Ishikawa (cell line): ENCODE data around the gene PDE11A.

Experiments
- CEBPB ChIP-seq: IDR thresholded peaks from 2 replicates; pipeline ENCODE4 v1.6.1; 2012
- CREB1 ChIP-seq: IDR thresholded peaks from 2 replicates; pipeline ENCODE4 v1.6.1; 2012; ENCODE audit warnings: low read depth
- EGR1 ChIP-seq: IDR thresholded peaks from 2 replicates; pipeline ENCODE4 v1.6.1; 2012
- EP300 ChIP-seq: IDR thresholded peaks from 2 replicates; pipeline ENCODE4 v1.6.1; 2012; ENCODE audit warnings: borderline replicate concordance
- FOXM1 ChIP-seq: IDR thresholded peaks from 2 replicates; pipeline ENCODE4 v1.6.1; 2012; ENCODE audit warnings: low read depth, borderline replicate concordance
- MAX ChIP-seq: IDR thresholded peaks from 2 replicates; pipeline ENCODE4 v1.6.1; 2012
- NFIC ChIP-seq: IDR thresholded peaks from 2 replicates; pipeline ENCODE4 v1.6.1; 2012
- RAD21 ChIP-seq: IDR thresholded peaks from 2 replicates; pipeline ENCODE4 v1.6.1; 2012; ENCODE audit warnings: low read depth
- TAF1 ChIP-seq: IDR thresholded peaks from 2 replicates; pipeline ENCODE4 v1.6.1; 2012; ENCODE audit warnings: low read depth, mild to moderate bottlenecking
- TCF12 ChIP-seq: IDR thresholded peaks from 2 replicates; pipeline ENCODE4 v1.6.1; 2012; ENCODE audit warnings: low read depth
- TEAD4 ChIP-seq: IDR thresholded peaks from 2 replicates; pipeline ENCODE4 v1.6.1; 2012
- YY1 ChIP-seq: IDR thresholded peaks from 2 replicates; pipeline ENCODE4 v1.6.1; 2012; ENCODE audit warnings: low read depth
- ZBTB7A ChIP-seq: IDR thresholded peaks from 2 replicates; pipeline ENCODE4 v1.6.1; 2012; ENCODE audit warnings: low read depth
- TF ChIP-seq, protein P1 (sequence below): IDR thresholded peaks from 2 replicates; pipeline ENCODE4 v1.6.1; 2012
- TF ChIP-seq, protein P2 (sequence below): IDR thresholded peaks from 2 replicates; pipeline ENCODE4 v1.6.1; 2012; ENCODE audit warnings: low read depth, mild to moderate bottlenecking

PDE11A gene

DNA sequence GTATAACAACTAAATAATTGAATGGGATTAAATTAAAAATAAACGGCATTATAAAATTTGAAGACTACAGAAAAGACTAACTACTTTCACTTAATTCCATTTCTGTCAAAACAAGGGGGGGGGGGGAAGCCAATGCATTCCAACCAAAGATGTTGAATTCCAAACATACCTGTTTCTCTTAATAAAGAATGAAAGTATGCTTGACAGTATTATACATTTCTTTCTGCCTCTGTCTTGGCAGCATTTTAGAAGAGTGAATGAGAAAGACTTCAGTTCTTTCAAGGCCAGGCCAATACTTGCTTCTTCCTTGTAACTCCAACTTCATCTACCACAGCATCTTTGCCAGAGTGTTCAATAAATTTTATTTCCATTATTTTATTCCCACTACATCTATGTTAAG, 65.9 kb downstream of the PDE11A start:
- TF ChIP-seq FOXM1: no peak
- no peak for TF ChIP-seq NFIC
- peak; percentile 44; the same call in 1 of the 2 replicates for TF ChIP-seq TEAD4
- no peak for TF ChIP-seq MAX
- TF ChIP-seq YY1: no peak
- TF ChIP-seq, protein P1, sequence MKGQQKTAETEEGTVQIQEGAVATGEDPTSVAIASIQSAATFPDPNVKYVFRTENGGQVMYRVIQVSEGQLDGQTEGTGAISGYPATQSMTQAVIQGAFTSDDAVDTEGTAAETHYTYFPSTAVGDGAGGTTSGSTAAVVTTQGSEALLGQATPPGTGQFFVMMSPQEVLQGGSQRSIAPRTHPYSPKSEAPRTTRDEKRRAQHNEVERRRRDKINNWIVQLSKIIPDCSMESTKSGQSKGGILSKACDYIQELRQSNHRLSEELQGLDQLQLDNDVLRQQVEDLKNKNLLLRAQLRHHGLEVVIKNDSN: no peak
- TF ChIP-seq TAF1: no peak

DNA sequence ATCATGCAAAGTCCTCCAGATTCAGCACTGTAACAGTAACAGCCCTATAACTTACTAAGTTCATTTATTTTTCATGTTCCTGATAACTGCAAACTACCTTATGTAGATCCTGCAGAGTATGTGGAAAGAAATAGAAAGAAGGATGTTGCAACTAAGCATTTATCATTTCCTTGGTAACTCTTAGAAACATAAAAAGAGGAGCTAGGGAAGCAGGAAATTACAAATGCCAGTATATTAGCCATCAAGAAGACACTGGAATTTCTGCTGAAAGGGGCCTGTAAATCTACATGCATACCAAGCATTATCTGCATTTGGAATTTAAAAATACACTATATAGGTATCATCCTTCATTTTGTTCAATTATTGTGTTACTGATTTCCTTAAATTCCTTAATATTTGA, 66.8 kb downstream of the PDE11A start:
- TF ChIP-seq TCF12 (no peak), ZBTB7A (no peak), CREB1 (no peak), TAF1 (no peak), MAX (no peak), RAD21 (no peak), YY1 (no peak), FOXM1 (no peak), TEAD4 (no peak), EP300 (no peak), NFIC (no peak), CEBPB (no peak), EGR1 (no peak)
- TF ChIP-seq, protein P1: no peak
- TF ChIP-seq, protein P2, sequence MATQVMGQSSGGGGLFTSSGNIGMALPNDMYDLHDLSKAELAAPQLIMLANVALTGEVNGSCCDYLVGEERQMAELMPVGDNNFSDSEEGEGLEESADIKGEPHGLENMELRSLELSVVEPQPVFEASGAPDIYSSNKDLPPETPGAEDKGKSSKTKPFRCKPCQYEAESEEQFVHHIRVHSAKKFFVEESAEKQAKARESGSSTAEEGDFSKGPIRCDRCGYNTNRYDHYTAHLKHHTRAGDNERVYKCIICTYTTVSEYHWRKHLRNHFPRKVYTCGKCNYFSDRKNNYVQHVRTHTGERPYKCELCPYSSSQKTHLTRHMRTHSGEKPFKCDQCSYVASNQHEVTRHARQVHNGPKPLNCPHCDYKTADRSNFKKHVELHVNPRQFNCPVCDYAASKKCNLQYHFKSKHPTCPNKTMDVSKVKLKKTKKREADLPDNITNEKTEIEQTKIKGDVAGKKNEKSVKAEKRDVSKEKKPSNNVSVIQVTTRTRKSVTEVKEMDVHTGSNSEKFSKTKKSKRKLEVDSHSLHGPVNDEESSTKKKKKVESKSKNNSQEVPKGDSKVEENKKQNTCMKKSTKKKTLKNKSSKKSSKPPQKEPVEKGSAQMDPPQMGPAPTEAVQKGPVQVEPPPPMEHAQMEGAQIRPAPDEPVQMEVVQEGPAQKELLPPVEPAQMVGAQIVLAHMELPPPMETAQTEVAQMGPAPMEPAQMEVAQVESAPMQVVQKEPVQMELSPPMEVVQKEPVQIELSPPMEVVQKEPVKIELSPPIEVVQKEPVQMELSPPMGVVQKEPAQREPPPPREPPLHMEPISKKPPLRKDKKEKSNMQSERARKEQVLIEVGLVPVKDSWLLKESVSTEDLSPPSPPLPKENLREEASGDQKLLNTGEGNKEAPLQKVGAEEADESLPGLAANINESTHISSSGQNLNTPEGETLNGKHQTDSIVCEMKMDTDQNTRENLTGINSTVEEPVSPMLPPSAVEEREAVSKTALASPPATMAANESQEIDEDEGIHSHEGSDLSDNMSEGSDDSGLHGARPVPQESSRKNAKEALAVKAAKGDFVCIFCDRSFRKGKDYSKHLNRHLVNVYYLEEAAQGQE: no peak

DNA sequence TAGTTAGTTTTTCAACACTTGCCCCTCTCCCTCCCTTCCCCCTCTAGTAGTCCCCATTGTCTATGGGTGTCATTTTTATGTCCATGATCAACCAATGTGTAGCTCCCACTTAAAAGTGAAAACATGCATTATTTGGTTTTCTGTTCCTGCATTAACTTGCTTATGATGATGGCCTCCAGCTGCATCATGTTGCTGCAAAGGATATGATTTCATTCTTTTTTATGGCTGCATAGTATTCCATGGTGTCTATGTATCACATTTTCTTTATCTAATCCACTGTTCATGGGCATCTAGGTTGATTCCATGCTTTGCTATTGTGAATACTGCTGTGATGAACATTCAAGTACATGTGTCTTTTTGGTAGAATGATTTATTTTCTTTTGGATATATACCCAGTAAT, 70.5 kb downstream of the PDE11A start:
- no peak for TF ChIP-seq RAD21
- TF ChIP-seq TAF1: no peak
- no peak for TF ChIP-seq NFIC
- no peak for TF ChIP-seq EGR1
- TF ChIP-seq TCF12: no peak
- TF ChIP-seq YY1: no peak
- no peak for TF ChIP-seq CREB1
- TF ChIP-seq EP300: no peak
- TF ChIP-seq, protein P2: no peak
- no peak for TF ChIP-seq ZBTB7A
- TF ChIP-seq MAX: no peak
- no peak for TF ChIP-seq TEAD4
- TF ChIP-seq CEBPB: no peak
- TF ChIP-seq, protein P1: no peak
- no peak for TF ChIP-seq FOXM1

DNA sequence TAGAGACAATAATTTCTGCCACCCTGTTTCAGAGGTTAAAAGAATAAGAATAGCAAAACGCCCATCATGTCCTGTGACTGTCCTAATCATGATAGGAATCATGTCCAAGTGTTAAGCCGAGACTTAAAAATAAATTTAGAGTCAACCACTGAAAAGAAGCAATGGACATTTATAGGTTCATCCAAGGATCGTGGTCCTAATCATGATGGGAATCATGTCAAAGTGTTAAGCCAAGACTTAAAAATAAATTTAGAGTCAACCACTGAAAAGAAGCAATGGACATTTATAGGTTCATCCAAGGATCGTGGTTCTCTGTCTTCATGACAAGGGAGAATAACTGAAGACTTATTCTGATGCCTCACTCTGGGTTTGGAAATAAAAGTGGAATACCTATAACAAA, 73.6 kb downstream of the PDE11A start:
- TF ChIP-seq, protein P2: no peak
- TF ChIP-seq EGR1 (no peak), FOXM1 (no peak), TEAD4 (no peak), RAD21 (no peak), ZBTB7A (no peak), EP300 (no peak), TAF1 (no peak)
- TF ChIP-seq, protein P1: no peak
